ENCODE data around the gene TENM4. TPM values are rescaled to one million over a fixed set of nuclear protein-coding genes. Genes with fewer than 3 reads are reported as not detected.

The TENM4 gene
- polyA plus RNA-seq, 3 donors = 0.31 to 1.7 TPM; not detected in 1

DNA sequence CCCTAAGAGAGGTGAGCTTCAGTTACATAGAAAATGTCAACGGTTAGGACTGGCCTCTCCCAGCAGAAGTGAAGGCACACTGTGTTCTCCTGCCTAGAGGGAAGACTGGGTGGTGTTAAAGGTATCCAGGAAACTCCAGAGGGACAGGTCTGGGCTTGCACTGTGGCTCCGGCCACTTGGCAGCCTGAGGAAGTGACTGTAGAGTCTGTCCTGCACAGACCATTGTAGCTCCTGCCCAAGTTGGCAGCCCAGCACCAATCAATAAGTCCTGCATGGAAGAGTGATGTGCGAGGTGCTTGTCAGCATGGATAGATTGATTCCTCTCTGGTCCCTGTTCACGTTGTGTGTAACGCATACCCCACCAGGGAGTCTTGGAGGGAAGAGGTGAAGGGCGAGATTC is 284.8 kb downstream of the TENM4 start:
- H3K4me2 ChIP-seq (replicated peaks; ENCODE audit: extremely low read depth, low read length, poor library complexity, severe bottlenecking) = no peak overlapping the region
- no peaks in the 10 kb centered on the region for H4K20me1 ChIP-seq (ENCODE audit: insufficient read depth, low read length)
- no peak for TF ChIP-seq CTCF (IDR thresholded peaks at IDR 0.05)
- no peaks in the 10 kb centered on the region for H3K4me1 ChIP-seq (ENCODE audit: control insufficient read depth in 1 of 2, insufficient read depth in 2 of 2, low read length in 2 of 2)
- intact Hi-C loops (cut with micrococcal nuclease) = no loop called here
- Mint-ChIP-seq H3K36me3 (no peaks in the 10 kb centered on the region), H3K27me3 (ENCODE audit: low read depth in 3 of 3) (peaks cover 0 to 4% (median 2%) of the 10 kb centered on the region in 3 donors), H3K27ac (no peak overlapping the region), H3K4me1 (no peaks in the 10 kb centered on the region), H3K9me3 (peaks cover 0 to 4% (median 0%) of the 10 kb centered on the region in 7 donors), H3K4me3 (no peak overlapping the region)
- no peak overlapping the region for H3K9ac ChIP-seq (ENCODE audit: insufficient read depth, low read length, poor library complexity, severe bottlenecking)
- no peak for DNase-seq
- no peaks in the 10 kb centered on the region for H3K36me3 ChIP-seq (replicated peaks in 1 of 2; ENCODE audit: control insufficient read depth in 1 of 2, insufficient read depth in 2 of 2, low read length in 2 of 2)
- H3K27me3 ChIP-seq (ENCODE audit: control insufficient read depth in 2 of 2, insufficient read depth in 2 of 2, low read length in 2 of 2) = no peaks in the 10 kb centered on the region
- no peak overlapping the region for H3K4me3 ChIP-seq (replicated peaks in 1 of 3; ENCODE audit: low read depth in 2 of 3, low read length in 3 of 3)
- H2AFZ ChIP-seq (ENCODE audit: insufficient read depth, low read depth, low read length, poor library complexity, severe bottlenecking) = no peak overlapping the region
- no peak overlapping the region for H3K27ac ChIP-seq (ENCODE audit: low read depth in 1 of 2, low read length in 2 of 2)
- WGBS (ENCODE audit: insufficient coverage) = 95% methylated on average over 2 of the region's 6 CpGs
- H3K9me3 ChIP-seq (replicated peaks in 1 of 2; ENCODE audit: control insufficient read depth in 1 of 2, insufficient read depth in 1 of 2, low read length in 2 of 2) = no peaks in the 10 kb centered on the region
- no peaks in the 10 kb centered on the region for H3K79me2 ChIP-seq (ENCODE audit: insufficient read depth, low read length)

- no peaks in the 10 kb centered on the region for H4K20me1 ChIP-seq (ENCODE audit: insufficient read depth, low read length)
- H3K27ac ChIP-seq (ENCODE audit: low read depth in 1 of 2, low read length in 2 of 2) = no peak overlapping the region
- intact Hi-C loops (cut with micrococcal nuclease) = no loop called here
- no peaks in the 10 kb centered on the region for H3K27me3 ChIP-seq (ENCODE audit: control insufficient read depth in 2 of 2, insufficient read depth in 2 of 2, low read length in 2 of 2)
- no peak overlapping the region for H3K4me2 ChIP-seq (replicated peaks; ENCODE audit: extremely low read depth, low read length, poor library complexity, severe bottlenecking)
- no peak for DNase-seq
- H2AFZ ChIP-seq (ENCODE audit: insufficient read depth, low read depth, low read length, poor library complexity, severe bottlenecking) = no peak overlapping the region
- H3K36me3 ChIP-seq (replicated peaks in 1 of 2; ENCODE audit: control insufficient read depth in 1 of 2, insufficient read depth in 2 of 2, low read length in 2 of 2) = no peaks in the 10 kb centered on the region
- no peaks in the 10 kb centered on the region for H3K9me3 ChIP-seq (replicated peaks in 1 of 2; ENCODE audit: control insufficient read depth in 1 of 2, insufficient read depth in 1 of 2, low read length in 2 of 2)
- no peak overlapping the region for H3K9ac ChIP-seq (ENCODE audit: insufficient read depth, low read length, poor library complexity, severe bottlenecking)
- no peaks in the 10 kb centered on the region for H3K79me2 ChIP-seq (ENCODE audit: insufficient read depth, low read length)
- Mint-ChIP-seq H3K9me3 (peaks cover 0 to 4% (median 0%) of the 10 kb centered on the region in 7 donors), H3K4me3 (no peak overlapping the region), H3K27me3 (ENCODE audit: low read depth in 3 of 3) (peaks cover 0 to 4% (median 2%) of the 10 kb centered on the region in 3 donors), H3K4me1 (no peaks in the 10 kb centered on the region), H3K27ac (no peak overlapping the region), H3K36me3 (no peaks in the 10 kb centered on the region)
- no peak overlapping the region for H3K4me3 ChIP-seq (replicated peaks in 1 of 3; ENCODE audit: low read depth in 2 of 3, low read length in 3 of 3)
- TF ChIP-seq CTCF (IDR thresholded peaks at IDR 0.05) = no peak
- no CpG with 5 or more reads among the region's 3 CpGs for WGBS (ENCODE audit: insufficient coverage)
- peaks cover 2 to 4% of the 10 kb centered on the region in 2 donors for H3K4me1 ChIP-seq (ENCODE audit: control insufficient read depth in 1 of 2, insufficient read depth in 2 of 2, low read length in 2 of 2)
Observed at GRCh38 chr11:79155237-79155636, 285.6 kb downstream of the TENM4 start.

Data from CD14-positive monocyte (primary cell).